Measurements from ENCODE around the gene TSPAN4.

TSPAN4 gene

DNA sequence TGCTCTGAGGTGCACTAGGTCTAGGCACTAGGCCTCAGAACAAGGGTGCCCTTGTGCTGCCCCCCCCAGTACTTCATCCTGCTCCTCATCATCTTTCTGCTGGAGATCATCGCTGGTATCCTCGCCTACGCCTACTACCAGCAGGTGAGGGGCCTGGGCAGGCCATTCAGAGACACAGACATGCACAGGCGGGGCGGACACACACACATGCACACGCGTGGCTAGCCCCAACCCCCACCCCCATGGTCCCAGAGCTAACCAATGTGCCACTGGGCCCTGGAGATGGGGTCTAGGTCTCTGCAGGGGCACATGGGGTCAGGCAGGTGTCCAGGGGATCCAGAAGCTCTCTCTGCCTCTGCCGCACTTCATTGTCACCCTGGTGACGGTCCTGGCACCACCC lies 6.0 kb upstream of the TSPAN4 start:
- DNase-seq (ENCODE audit: low spot score) = no peak

DNA sequence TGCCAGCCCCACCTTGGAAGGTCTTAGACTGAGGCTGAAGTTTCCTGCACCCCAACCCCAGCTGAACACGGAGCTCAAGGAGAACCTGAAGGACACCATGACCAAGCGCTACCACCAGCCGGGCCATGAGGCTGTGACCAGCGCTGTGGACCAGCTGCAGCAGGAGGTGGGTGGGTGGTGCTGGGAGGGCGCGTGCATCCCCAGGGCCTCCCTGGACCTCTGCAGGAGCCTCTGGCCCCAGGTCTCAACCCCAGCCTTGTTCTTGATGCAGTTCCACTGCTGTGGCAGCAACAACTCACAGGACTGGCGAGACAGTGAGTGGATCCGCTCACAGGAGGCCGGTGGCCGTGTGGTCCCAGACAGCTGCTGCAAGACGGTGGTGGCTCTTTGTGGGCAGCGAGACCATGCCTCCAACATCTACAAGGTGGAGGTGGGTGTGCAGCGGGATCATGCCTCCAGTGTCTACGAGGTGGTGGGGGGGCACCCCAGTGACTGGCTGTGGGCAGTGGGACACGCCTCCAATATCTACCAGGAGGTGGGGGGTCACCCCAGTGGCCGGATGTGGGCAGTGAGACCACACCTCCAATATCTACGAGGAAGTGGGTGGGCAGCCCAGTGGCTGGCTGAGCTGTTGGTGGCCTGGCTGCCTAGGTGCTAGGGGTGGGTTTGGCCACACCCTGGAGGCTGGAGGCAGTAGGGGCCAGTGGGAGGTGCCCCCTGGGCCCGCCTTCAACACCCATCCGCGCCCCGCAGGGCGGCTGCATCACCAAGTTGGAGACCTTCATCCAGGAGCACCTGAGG lies 5.3 kb upstream of the TSPAN4 start:
- DNase-seq (ENCODE audit: low spot score) = no peak

DNA sequence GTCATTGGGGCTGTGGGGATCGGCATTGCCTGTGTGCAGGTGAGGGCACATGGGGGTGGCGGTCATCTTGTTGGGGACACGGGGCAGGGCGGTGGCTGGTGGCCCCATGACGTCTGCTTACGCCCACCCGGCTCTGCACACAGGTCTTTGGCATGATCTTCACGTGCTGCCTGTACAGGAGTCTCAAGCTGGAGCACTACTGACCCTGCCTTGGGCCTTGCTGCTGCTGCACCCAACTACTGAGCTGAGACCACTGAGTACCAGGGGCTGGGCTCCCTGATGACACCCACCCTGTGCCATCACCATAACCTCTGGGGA lies 4.7 kb upstream of the TSPAN4 start:
- no peak for DNase-seq (ENCODE audit: low spot score)

DNA sequence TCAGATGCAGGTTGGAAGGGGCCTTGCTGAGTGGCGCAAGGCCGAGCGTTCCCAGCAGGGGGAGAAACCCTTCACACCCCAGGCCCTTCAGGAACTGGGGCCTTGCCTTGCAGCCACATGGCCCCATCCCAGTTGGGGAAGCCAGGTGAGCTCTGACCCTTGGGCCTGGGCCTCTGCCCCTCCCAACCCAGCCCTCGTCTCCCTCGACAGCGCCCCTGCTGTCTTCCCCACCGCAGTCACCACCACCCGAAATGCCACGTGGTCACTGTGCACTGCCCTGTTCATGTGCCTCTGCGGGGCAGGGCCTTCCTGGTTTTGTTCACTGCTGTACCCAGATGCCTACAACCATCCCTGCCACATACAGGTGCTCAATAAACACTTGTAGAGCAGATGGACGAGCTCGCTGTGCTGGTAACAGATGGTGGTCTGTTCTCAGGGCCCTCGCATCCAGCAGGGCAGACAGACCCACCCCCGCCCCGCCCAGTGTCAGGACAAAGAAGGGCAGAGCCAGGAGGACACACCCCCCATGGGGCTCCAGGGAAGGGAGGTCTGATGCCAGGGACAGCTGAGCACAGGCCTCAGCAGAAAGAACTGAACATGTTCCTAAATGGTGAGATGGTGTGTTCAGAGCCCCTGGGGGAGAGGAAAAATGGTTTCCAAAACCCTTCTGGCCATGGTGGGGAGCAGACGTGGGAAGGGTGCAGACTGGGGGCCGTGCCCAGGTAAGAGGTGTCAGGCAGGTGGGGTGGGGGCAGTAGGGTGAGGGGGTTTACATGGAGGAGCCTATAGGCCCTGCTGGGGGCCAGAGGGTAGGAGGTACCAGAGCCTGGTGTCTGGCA lies 4.0 kb upstream of the TSPAN4 start:
- peak; percentile 49 for DNase-seq (ENCODE audit: low spot score)

DNA sequence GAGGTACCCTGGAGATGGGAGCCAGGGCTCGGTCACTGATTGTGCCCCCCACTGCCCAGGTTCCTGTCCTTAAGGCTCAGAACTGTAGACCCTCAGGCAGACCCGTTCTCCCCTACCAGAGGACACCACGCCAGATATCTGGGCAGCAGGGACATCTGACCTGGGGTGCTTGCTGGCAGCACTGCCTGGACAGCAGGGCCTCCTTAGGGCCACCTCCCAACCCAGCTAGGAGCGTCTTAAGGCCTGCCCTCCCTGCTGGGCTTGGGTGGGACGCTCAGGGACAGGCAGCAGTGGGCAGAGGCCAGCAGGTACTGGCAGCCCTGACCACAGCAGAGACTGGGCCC lies 3.4 kb upstream of the TSPAN4 start:
- no peak for DNase-seq (ENCODE audit: low spot score)

DNA sequence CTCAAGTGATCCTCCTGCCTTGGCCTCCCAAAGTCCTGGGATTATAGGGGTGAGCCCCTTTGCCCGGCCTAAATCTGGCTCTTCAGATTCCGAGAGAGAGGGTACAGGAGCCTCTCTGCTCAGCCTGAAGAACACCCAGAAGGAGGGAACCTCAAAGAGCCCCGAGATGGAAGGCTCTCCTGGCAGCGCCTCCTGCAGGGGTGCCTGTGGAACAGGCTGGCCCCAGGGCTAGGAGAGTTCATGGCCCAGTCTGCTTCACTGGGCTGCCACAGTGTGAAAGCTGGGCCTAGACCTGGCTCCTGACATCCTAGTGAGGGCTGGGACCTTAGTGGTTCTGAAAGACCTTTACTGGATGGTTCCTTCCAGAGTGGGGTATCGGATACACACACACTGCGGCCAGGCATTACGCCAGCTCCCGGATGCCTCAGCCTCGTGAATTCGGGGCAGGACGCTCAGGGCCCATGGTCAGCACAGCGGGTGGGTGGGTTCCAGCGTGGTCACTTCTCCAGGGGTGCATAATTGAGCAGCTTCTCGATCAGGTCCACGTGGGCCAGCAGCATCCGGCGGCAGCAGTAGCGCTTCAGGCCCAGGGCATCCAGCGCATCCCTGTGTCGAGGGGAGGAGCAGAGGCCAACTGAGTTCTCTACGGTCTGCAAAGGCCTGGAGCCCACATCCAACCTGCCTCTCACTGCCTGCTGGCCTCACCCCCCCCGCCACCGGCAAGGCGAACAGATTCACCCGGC lies 2.6 kb upstream of the TSPAN4 start:
- DNase-seq (ENCODE audit: low spot score) = peak; percentile 40

DNA sequence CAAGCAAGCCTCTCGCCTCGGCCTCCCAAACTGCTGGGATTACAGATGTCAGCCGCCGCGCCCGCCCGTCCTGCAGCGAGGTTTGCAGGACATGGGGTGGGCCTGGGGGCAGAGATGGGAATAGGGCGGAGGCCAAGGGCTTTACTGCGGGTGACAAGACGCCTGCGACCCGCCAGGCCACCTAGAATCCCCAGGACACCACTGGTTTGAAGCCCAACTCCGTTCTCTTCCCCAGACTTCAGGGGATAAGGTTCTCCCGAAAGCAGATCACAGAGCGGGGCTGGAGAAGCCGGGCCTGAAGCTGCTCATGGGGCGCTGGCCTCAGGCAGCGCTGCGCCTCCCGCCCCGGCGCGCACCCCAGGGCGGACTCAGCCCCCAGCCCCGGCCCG lies 677 bp upstream of the TSPAN4 start:
- no peak for DNase-seq (ENCODE audit: low spot score)

DNA sequence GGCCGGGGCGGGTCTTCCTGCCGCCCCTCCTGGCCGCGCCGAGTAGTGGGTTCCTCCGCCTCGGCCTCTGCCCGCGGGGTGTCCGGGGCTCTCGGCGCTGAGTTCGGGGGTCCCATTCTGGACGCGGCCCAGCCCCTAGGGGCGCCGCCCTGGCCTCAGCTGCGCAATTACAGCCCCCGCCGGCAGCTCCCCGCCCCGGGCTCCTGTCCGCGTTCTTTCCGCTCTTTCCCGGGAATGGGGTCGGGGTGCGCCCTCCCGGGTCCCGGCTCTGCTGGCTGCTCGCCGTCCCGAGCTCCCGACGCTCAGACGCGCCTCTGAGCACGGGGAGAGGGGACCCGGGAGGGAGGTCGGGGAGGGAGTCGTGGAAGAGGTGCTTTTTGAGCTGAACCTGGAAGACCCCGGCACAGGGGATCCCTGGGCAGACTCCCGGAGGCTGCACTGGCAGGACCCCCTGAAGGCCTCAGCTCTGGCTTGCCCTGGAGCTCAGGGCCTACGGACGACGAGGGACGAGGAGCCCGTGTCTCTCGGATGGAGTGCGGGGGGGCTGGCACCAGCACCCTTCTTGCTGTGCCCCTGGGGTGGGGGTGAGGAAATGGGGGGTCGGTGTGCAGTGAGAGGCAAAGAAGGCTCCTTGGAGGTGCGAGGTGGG lies 558 bp downstream of the TSPAN4 start:
- DNase-seq (ENCODE audit: low spot score) = no peak

DNA sequence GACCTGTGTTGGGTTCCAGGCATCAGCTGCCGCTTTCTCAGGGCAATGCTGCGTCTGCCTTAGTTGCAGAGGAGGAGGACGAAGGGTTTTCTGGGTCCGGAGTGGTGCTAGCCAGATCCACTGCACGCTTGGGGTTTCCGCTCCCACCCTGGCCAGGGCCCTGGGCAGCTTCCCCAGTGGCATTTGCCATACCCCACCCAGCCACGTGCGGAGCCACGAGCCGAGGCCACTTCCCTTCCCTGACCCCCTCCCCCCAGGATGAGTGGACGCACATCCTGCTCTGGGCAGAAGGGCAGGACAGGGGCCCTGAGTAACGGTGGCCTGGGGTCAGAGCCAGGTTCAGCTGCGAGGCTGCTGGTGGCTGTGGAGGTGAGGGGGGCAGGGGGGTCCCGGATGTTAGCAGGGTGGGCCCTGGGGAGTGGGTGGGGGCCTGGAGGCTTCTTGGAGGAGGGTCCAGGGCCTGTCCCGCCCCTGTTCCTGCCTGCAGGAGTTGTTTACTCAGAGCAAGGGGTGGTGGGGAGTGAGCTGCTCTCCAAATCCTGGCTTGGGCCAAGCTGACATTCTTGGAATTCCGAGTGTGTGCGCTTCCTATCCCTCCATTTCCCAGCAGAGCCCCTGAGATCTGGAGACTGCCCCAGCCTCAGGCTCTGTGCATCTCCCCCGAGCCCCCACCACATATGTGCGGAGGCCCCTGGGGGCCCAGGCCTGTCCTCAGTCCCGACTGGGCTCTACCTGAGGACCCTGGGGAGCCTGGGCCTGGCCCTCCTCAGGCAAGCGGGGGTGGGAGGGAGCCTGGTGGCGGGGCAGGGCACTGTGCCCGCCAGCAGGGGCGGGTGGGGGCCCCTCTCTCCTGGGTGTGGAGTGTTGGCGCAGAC lies 1.4 kb downstream of the TSPAN4 start:
- DNase-seq (ENCODE audit: low spot score) = peak; percentile 41

DNA sequence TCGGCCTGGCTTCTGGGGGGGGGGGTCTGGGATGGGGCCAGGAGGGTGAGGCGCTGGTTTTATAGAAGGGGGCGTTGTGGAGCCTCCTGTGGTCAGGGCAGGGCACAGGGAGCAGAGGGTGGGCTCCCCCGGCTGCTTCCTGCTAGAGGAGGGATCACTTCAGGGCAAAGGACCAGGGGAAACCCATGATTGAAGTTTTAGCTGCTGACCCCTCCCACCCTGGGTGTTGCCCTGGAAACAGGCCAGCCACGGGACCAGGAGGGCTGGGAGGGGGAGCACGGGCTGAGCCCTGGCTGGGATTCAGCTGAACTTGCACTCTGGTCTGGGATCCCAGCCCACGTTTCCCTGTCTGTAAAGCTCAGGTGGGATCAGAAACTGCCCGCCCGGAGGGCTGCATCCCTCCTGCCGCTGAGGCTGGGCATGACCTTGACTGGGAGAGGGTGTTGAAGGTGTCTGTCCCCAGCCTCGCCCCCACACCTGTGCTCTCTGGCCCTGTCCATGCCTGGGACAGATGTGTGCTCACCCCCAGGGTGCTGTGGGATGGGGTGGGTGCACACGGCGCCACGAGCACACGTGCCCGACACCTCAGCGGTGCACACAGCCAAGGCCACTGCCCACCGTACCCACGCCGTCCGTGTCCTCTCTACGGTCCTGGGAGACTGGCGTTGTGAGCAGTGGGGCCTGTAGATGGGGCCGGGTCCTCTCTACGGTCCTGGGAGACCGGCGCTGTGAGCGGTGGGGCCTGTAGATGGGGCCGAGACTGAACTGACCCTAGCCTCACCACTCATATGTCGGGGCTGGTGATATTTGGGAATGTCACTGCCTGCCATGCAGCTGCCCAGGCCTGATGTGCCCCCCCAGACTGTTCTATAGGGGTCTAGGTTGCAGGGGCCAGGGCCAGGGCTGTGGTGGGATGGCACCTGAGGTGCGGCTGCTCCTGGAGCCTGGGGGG lies 2.3 kb downstream of the TSPAN4 start:
- DNase-seq (ENCODE audit: low spot score) = peak; percentile 57

DNA sequence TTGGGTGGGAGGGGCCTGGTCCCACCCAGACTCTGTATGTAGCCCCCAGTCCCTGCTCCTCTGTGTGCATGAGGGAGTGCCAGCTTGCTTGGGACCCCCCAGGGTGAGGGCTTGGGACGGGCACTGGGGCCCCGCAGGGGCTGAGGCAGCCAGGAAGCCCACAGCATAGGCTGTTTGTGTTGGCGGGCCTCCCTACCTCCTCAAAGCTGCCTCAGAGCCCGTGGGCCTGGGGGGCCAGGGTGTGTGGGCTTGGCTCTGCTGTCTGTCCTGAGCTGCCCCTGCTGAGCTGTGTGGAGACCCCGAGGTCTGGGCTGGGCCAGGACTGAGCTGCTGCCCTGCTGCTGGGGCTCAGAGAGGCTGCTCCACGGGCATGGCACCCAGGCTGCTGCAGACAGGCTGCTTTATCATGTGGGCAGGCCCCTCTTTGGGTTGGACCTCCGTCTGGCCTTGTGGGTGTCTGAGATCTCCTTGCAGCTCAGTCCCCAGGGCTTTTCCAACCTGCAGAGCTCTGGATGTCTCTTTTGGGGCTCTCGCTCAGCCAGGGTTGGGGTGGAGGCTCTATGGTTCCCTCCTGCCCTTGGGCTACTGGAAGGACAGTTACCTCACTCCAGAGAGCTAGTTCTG lies 3.3 kb downstream of the TSPAN4 start:
- no peak for DNase-seq (ENCODE audit: low spot score)

DNA sequence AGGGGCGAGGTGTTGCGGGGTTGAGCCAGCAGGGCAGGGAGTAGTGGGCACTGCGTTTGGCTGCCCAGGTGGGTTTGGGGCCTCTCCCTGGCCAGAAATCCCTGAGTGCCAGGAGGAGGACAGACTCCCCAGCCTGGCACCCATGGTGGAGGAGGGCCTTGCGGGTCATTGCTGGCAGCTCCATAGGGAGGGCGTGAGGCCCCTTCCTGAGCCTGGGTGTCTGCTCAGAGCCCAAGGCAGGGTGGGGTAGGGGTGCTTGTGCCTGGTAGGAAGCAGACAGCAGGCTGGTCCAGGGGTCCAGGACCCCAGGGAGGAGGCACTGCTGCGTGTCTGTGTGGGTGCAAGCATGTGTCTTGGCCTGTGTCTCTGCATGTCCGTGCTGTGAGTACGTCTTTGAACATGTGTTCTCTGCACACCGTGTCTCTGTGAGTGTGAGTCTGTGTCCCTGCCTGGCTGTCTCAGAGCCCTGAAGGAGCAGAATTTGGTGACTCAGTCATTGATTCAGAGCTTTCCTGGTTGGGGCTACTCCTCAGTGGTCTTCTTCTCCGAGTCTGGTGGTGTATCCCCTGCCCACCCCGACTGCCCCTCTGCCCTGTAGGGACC lies 3.9 kb downstream of the TSPAN4 start:
- DNase-seq (ENCODE audit: low spot score) = no peak

DNA sequence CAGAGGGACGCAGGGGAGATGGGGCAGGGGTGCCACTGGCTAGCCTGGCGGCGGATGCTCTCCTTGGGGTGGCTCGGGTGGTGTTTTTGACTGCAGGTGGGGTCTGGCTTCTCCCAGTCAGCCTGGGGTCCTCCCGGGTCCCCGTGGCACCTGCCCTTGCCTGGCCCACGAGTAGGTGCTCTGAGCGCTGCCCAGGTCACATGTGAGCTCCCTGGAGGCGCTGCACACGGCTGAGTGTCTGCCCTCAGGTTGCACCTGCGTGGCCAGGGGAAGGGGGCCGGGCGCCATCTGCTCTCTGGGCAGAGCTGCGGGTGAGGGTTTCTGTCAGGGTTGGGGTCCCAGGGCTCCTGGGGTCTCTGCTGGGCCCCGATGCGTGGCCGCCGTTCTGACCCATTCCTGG lies 5.2 kb downstream of the TSPAN4 start:
- DNase-seq (ENCODE audit: low spot score) = no peak

DNA sequence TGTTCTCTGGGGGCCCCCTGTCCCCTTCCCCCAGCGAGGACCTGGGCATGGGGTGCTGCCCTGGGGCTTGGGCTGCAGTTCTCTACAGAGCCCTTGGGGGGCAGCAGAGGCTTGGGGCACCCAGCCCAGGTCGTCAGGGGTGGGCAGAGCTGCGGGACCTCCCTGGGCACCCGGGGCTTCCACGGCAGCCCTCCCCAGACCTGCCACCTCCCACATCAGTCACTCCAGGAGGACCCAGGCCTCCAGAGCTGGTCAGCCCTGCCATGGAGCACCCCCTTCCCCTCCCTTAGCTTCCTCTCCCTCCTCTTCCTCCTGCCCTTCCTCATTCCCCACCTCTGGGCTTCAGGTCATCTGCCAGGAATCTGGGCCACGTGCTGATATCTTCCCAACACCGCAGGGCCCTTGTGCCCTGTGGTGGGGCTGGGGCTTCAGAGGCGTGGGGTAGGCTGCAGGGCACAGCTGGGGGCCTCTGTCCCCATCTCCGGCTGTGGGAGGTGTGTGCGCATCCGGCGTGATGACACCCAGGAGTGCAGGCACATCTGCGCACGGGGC lies 5.8 kb downstream of the TSPAN4 start:
- peak; percentile 67 for DNase-seq (ENCODE audit: low spot score)

DNA sequence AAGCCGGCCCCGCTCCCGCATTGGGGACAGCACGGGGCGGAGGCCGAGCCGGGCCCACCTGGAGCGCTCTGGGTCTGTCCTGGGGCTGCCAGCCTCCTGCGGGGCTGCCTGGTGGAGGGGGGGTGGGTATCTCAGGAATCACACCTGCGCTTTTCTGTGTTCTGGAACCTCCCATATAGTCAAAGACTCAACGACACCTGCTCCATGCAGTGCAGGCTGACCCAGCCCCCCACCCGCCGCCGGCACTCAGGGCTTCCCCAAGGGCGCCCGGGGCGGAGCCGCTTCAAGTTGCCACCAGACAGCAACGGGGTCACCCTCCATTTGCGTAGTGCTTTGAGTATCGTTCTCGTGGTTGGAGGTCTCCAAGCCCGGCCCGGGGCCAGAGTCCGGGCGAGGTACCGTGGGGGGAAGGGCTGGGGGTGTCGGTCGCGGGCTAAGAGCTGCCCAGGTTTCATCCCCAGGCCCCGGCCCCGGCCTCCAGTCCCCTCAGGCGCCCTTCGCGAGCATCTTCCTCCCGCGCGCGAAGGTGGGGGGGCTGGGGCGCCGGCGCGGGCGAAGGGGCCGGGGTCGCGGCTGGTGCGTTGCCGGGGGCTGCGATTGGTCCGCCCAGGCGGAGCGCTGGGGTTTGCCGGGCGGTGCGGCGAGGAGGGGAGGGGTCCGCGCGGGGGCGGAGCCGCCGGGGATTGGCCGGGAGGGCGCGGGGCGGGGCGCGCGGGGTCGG lies 6.6 kb downstream of the TSPAN4 start:
- DNase-seq (ENCODE audit: low spot score) = no peak

DNA sequence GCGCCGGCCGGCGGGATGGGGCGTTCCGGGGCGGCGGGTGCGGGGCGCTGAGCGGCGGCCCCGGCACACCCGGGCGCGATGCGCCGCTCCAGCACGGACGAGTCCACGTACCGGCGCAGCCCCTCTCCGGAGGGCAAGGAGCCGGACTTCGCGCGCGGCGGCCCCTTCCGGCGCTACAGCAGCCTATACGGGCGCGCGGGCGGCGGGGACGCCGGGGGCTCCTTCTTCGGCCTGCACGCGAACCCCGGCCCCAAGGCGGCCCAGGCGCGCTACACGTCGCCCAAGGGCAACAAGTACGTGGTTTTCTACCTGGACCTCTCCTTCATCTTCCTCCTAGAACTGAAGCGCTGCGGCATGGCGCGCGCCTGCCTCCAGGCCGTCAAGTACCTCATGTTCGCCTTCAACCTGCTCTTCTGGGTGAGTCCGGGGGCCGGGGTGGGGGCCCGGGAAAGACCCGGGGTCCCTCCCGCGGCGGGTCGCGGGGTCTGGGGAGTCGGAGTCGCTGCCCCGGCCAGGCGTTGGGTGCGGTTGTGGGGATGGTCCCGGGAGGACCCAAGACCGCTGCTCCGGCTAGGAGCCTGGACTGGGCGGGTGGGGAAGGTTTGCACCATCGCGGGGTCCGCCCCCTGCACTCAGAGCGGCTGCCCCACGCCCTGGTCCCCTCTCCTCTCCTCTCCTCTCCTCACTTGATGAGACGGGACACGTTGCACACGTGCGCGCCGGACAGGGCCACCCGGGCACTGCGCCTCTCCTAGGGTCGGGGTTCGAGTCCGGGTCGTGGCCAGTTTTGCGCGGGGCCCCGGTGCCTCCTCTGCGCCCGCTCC lies 7.5 kb downstream of the TSPAN4 start:
- no peak for DNase-seq (ENCODE audit: low spot score)
